ENCODE data around the gene OTX2. TPM values are rescaled to one million over a fixed set of nuclear protein-coding genes. Genes with fewer than 3 reads are reported as not detected.

OTX2 gene
- total RNA-seq, 1 donor from 2014 or later, result not detected

DNA sequence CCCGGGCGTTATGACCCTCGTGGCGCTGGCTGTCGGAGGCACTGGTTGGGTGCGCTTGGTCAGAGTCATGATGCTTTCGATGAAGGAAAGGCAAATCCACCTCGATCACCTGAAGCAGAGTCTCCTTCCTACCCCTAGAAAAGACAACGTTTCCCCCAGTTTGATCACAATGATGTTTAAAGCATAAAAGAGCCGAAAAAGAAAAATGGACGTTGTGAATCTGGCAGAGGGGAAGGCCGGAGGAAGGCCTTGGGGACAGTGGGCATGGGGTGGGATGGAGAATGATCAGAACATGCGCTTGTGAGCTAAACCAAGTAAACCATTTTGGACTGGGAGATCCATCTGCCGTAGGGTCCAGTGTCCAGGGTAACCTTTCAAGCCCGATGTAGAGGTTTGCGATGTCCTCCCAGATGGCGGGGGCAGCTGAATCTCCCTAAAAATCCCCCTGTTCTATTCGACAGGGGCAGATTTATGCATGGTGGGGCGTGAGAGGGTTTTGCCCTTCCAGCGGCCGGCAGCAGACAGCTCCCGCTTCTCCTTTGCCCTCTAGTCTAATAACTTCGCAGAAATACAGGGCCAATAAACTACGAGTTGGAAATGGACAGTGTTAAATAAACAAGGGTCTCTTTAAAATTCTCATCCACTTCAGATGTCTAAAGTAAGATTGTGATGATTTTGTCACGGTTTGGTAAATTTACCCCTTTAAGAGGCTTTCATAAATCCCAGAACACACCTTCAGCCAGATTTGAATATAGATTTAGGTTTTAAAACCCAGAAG, 2.3 kb upstream of the OTX2 start:
- DNase-seq (ENCODE audit: extremely low read depth, low read depth, low spot score), result no peak

DNA sequence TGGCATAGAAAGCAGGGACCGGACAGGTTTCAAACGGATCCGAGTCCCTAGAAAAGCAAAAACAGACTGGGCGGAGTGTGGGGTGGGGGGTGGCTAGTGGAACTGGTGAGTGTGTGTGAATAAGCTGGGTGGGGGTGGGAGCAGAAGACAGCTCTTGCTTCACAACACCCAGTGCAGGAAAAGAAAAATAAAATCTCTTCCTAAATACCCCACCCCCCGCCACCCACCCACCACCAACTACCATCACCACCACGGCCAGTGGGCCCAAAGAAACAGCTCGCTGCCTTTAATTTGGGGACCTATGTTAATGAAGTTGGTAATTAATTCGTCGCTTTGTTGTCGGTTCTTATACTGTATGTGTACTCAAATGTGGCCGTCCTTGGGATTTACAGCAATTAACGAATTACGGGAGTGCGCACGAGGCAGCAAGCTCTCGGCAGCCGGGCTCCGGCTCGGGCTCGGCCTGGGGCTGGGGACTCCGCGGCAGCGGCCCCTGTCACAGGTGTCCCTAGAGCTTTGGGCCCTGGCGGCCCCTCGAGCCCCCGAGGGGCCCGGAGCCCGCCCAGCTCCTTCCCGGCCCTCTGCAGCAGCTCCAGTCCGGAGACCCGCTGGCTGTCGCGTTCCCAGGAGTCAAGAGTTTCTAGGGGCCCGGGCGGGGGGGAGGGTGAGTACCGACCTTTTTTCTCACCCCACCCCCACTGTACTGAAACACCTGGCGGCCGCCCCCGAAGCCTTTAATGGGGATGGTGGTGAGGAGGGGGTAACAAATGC, 1.5 kb upstream of the OTX2 start:
- no peak for DNase-seq (ENCODE audit: extremely low read depth, low read depth, low spot score)

DNA sequence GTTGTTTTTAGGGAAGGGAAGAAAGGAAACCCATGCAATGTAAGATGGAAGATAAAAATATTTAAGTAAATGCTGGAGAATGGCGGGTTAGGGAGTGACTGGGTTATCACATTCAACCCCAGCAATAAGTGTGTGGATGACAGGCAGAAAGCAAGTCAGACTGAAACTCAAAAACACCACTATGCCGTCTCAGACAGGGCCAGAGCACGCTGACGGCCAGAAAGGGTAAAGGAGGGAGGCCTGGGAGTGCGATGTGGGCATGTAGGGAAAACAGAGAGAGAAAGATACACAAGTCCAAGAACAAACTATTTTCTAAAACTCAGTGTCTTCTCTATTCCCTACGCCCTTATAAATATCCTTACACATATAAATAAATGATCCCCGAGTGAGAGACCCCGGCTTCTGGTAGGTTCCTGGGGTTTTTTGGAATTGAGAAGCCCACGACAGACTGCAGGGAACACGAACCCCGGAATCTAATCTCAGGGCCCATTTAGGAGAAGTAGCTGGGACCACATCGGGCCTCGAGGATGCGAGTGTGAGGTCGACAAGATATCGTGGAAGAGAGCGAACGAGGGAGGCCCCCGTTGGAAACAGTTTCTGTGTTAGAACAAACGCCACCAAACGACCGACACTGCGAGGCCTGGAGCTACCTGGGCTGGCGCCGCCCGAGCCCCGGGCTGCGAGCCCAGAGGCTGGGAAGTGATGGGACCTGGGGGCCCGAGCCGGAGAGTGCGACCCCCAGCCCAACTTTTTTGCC, 735 bp upstream of the OTX2 start:
- no peak for DNase-seq (ENCODE audit: extremely low read depth, low read depth, low spot score)

DNA sequence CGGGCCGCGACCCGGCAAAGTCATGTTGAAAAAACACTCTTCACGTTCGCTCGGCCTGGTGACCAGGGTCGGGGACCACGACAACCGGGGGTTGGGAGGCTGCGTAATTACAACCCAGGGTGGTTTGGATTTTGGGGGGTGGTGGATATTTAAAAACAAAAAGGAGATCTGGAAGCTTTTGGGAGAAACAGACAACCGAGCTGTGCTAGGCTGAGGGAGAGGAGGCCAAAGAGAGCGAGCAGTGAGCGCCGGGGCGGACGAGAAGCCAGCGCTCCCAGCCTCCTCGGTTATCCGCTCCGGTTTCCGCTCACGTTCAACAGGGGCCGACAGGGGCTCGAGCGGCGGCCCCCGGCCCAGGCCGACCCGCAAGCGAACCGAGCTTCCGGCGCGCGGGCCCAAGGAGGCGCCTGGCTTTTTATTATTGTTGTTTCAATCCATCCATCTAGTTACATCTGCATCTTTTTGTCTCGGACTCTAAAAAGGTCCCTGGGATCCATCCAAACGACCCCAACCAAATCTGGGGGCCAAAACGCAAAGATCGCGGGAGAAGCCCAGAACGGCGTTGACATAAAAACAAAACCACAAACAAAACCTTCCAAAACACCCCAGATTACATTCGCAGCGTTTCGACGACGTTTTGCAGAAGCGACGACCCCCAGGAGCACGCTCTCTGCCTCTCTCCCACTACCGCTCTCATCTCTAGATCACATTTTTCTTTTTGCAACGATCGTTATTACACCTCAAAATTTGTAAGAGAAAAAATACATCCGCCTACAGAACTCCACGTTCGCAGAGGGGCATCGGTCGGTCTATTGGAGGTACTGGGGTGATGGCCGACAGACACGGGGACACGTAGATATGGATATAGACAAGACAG, 771 bp downstream of the OTX2 start:
- DNase-seq (ENCODE audit: extremely low read depth, low read depth, low spot score), result no peak

DNA sequence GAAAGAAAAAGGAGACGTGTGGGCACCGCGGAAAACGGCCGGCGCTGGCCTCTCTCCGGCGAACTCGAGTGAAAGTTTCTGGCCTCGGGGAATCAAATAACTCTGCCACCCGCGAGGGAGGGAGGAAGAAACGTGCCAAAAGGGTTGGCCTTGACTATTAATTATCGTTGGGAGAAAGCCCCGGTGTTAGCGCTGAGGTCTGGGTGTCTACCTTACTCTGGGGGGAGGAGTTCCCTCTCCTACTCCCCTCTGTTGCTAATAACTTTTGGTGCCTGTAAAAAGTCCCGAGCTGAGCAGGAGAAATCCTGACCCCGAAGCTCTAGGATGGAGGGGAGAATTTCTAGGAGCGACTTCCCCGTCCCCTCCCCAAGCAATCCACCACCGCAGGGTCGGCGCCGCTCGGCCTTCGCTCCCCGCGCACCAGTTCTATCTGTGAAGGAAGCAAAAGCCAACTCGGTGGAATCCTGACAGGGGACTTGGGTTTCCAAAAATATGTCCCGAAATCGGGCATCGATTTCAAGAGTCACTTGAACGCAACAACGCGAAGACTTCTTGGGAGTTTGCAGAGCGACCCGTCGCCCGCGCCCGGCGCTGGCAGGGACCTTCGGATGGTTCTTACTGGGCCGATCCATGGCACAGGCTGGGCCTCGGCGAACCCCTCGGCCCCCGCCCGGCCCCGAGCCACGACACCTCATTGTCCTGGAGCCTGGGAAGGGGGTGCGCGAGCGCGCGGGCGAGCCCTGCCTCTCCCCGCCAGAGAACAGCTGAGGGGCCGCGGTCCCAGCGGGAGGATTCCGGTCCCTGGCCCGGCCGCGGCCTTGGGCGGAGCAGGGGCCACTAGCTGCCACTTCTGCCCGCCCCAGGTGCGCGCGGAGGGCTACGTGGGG, 1.7 kb downstream of the OTX2 start:
- DNase-seq (ENCODE audit: extremely low read depth, low read depth, low spot score), result no peak

DNA sequence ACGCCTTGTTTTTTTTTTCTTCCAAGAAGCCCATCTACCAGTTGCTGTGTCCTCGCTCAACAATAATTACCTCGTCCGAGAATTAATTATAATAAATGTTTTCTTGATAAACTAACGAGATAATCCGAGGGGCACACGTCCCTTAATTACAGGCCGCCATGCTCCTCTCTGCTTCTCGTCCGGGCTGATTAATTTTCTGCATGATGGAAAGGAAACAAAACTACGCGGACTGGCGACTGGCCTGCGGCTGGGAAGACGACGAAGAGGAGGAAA, 2.2 kb downstream of the OTX2 start:
- no peak for DNase-seq (ENCODE audit: extremely low read depth, low read depth, low spot score)

DNA sequence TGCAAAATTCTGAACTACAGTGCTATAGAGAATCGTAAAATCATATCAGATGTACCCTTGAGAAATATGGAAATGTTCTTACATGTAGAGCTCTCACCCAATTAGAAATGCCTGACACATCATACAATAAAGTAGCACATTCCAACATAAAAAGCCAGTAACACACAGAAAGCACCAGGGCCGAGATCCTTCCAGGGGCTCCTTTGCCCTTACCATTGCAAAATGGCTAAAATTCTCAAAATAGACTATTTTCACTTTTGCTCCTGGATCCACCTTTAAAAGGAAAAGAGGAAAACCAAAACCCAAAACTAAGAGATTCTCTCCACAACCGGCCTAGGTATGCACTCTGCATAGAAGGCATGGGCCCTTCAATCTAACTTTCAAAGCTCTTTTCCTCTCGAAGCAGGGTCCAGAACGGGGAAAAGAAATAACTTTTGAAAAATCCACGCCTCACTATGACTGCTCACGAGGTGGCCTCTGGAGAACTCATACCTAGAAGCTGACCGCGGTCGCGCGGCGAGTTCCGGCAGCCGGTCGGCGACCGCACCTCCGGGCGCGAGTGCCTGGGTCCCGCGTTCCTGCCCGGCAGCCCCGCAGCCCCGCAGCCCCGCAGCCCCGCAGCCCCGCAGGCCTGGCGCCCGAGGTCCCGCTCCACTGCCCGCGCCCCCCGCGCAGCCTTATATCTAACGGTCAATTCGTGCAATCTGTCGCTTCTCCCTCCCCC, 2.7 kb downstream of the OTX2 start:
- DNase-seq (ENCODE audit: extremely low read depth, low read depth, low spot score), result no peak

DNA sequence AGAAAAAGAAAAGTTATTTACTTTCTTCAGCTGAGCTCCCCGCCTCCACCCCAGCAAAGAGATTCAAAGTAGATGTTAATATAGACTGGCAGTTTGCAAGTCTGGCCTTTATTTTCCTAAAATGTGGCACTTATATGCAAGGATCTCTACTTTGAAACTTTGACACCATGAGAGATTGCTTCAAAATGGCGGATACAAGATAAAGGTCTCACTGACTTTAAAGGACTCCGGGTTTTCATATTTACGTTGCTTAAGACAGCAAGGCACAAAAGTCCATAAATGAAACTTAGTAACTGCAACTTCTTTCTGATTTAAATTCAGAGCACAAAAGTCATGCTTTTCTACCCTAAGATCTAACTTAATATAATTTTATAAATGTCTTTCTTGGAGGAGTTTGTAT, 3.5 kb downstream of the OTX2 start:
- no peak for DNase-seq (ENCODE audit: extremely low read depth, low read depth, low spot score)

DNA sequence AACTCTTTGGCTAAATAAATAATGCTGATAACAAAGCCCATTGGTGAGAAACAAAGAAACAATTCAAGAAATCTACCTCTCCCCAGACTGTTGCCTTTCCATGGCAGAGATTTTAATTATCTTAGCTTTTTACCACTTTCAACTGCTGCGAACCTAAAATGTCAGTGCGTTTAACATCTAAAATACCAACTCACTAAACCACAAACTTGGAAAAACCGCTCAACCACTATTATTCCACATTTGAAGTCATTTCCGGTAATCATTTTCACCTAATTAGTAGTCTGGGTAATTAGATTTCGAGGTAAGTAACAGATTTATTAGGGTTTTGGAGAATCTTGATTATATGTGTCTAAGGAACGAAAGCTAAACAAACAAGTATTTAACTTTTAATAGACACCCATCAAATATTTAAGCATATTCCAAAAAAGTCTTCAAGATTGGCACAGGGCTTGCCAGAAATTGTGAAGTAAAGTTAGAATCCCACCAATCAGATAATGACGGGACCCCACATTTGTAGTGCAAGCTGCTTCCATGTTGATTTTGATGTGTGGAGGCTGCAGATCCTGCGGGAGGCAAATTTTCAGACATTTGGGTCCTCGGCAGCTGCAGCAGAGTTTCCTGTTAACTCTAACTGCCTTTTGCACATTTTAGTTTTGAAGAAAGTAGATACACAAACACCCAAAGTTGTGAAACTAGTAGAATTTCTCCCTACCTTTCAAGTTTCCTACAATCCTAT, 4.1 kb downstream of the OTX2 start:
- DNase-seq (ENCODE audit: extremely low read depth, low read depth, low spot score), result no peak

DNA sequence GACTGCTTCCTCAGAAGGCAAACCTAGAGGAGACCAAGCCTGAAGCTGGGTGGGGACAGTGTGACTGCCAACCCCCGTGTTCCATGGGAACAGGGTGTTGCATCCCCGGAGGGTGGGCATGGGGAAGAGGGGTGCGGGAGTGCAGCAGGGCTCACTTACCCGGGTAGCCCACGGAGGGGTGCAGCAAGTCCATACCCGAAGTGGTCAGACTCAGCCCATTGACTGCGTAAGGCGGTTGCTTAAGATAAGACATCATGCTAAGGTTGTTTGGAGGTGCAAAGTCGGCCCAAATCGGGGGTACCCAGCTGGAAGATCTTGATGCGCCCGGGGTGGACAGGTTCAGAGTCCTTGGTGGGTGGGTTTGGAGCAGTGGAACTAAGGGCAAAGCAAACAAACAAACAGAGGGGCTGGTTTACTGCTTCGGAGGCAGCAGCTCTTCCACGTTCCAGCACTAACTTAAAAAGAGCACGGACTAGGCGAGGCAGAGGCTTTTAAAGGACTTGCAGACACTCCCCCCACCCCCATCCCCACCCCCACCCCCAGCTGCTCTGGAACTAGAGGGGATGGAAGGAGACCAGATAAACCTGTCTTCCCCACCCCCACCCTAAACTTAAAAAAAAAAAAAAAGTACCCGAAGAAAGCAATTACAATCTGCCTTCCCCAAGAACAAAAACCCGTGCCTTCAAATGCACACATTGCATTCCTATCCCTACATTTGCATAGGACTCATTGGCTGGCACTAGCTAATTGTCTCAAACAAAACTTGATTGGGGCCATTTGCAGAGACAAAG, 4.9 kb downstream of the OTX2 start:
- no peak for DNase-seq (ENCODE audit: extremely low read depth, low read depth, low spot score)

DNA sequence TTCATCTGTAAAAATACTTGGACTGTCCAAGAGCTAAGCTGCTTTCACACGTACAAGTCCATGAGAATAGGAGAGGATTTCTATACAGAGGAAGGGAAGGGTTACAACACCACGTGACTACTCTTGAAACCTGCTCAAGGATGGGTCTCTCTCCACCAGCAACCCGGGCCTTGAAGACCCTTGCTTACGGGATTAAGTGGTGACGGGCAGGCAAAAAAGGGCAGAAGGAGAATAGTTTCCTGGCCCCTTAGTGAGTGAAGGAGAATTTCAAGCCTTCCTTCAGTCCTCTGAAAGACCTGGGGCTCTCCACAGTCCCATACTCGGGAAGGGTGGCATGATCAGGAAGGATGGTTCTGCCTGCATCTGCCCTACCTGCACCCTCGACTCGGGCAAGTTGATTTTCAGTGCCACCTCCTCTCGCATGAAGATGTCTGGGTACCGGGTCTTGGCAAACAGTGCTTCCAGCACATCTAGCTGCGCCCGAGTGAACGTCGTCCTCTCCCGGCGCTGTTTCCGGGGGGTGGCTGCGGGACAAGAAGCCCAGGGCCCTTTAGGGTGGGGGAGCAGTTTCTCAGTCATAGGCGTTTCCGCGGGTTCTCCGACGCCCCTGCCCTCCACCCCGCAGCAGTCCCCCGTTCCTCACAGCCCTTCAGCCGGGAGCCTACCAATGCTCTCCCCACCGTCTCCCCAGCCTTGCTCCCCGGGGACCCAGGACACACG, 6.3 kb downstream of the OTX2 start:
- no peak for DNase-seq (ENCODE audit: extremely low read depth, low read depth, low spot score)

DNA sequence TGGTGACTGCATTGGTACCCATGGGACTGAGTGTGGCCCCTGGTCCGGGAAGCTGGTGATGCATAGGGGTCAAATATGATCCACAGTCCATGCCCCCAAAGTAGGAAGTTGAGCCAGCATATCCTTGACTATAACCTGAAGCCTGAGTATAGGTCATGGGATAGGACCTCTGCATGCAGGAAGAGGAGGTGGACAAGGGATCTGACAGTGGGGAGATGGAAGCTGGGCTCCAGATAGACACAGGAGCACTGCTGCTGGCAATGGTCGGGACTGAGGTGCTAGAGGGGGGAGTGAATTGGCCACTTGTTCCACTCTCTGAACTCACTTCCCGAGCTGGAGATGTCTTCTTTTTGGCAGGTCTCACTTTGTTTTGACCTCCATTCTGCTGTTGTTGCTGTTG, 8.4 kb downstream of the OTX2 start:
- DNase-seq (ENCODE audit: extremely low read depth, low read depth, low spot score), result no peak

DNA sequence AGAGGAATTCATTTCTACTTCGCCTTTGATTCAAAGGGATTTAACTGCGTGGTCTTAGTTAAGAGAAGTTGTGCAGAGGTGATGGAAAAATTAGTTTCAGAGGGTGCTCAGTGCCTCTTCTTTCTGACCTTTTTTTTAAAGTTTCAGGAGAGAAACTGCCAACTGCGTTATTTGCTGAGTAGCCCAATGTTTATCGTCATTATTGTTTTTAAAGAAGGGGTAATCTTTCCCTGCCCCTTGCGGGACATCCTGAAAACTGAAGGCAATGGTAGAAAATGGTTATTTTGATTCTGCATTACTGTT, 11.0 kb downstream of the OTX2 start:
- no peak for DNase-seq (ENCODE audit: extremely low read depth, low read depth, low spot score)

DNA sequence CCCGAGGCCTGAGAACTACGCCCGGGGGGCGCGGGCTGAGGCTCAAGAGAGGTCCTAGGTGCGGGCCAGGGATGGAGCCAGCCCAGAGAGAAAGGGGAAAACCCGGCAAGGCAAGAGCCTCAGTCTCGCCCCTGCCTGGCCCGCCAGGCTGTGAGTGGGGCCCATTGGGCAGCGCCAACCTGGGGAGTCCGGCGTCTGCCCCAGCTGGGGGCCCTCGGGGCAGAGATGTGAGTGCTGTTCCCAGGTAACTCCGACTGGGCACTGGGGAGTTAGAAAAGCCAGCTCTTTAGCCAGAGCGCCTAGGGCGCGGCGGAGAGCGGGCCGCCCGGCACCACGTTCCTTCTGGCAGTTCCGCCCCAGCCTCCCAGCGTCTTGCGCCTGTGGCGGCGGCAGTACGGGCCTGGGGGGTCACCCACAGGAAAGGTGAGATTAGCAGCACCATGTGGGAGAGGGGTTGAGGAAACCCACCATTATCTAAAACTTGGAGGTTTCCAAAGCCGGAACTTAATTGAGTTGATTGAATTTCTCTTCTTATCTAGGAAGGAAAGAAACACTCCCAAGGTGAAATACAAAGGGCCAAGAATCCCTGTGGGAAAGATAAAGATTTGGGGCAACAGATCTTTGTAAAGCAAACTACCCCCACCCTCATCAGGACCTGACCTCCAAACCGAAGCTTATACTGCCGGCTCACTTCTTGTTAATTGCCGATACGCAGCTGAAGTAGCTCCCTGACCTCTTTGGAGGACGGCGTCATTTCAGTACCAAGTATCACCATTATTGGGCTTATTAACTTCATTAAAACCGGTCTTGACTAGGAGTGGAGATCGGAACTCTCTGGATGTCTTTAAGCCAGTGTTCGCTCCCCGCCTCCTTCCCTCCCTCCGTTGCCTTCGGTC, 11.6 kb downstream of the OTX2 start:
- no peak for DNase-seq (ENCODE audit: extremely low read depth, low read depth, low spot score)

DNA sequence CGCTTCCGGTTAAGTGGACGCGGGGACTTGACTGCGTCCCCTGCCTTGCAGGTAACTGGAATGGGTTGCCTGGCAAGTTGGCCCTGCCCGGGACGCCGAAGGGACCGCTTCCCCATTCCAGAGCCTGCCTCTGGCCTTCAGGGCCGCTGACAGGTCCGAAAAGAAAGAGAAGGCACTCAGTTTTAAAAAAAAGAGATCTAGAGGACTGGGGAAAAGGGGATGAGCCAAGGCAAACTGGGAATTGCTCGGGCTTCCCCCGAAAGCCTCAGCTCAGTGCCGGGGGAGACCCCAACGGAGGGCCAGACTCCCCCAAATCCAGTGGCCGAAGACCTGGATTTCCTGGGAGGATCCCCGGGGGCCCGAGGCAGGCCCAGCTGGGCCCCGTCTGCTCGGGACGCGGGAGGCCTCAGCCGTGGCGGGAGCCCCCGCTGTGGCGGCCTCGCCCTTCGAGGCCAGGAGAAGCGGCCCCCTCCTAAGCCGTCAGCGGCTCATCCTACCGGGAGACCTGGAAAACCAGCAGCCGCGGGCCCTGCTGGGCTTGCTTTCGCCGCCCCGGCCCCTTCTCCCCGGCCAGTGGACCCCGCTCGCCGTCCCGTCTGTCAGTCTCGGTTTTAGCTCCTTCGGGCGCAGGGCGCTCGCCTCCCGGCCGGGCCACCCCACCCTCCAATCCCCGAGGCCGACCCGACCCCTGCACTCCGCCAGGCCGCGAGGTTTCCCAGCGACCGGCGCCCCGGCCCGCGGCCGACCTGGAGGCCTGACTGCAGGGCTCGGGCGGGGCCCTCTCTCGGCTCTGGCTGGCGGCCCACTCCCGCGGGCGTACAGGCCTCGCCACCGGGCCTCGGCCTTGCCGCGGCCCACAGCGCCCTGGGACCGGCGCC, 12.5 kb downstream of the OTX2 start:
- no peak for DNase-seq (ENCODE audit: extremely low read depth, low read depth, low spot score)
